Measurements from ENCODE around the gene TMEM253. TPM values are rescaled to one million over a fixed set of nuclear protein-coding genes. Genes with fewer than 3 reads are reported as not detected.

The TMEM253 gene
- polyA plus RNA-seq, 1 donor, result 0.62 TPM

- peak; percentile 84 for DNase-seq (ENCODE audit: low read depth)
Measured at GRCh38 chr14:21103710-21104447, 3.0 kb downstream of the TMEM253 start.

GRCh38 chr14:21104448-21105060, 3.7 kb downstream of the TMEM253 start:
- no peak for DNase-seq (ENCODE audit: low read depth)

- DNase-seq (ENCODE audit: low read depth), result no peak
Measured at GRCh38 chr14:21105095-21105494, 4.2 kb downstream of the TMEM253 start.

GRCh38 chr14:21106176-21106497, 5.3 kb downstream of the TMEM253 start:
- no peak for DNase-seq (ENCODE audit: low read depth)

- no peak for DNase-seq (ENCODE audit: low read depth)
Measured at GRCh38 chr14:21106498-21107282, 5.8 kb downstream of the TMEM253 start.

GRCh38 chr14:21107283-21107800, 6.5 kb downstream of the TMEM253 start:
- no peak for DNase-seq (ENCODE audit: low read depth)

- no peak for DNase-seq (ENCODE audit: low read depth)
Measured at GRCh38 chr14:21108791-21109190, 7.9 kb downstream of the TMEM253 start.

- DNase-seq (ENCODE audit: low read depth), result no peak
Measured at GRCh38 chr14:21109377-21110138, 8.7 kb downstream of the TMEM253 start.

GRCh38 chr14:21112255-21112654, 11.4 kb downstream of the TMEM253 start:
- no peak for DNase-seq (ENCODE audit: low read depth)

GRCh38 chr14:21113369-21113768, 12.5 kb downstream of the TMEM253 start:
- no peak for DNase-seq (ENCODE audit: low read depth)

GRCh38 chr14:21118933-21119332, 18.1 kb downstream of the TMEM253 start:
- DNase-seq (ENCODE audit: low read depth), result no peak

- no peak for DNase-seq (ENCODE audit: low read depth)
Measured at GRCh38 chr14:21120686-21121085, 19.8 kb downstream of the TMEM253 start.

- DNase-seq (ENCODE audit: low read depth), result no peak
Measured at GRCh38 chr14:21121122-21121521, 20.3 kb downstream of the TMEM253 start.

- DNase-seq (ENCODE audit: low read depth), result no peak
Measured at GRCh38 chr14:21123429-21123828, 22.6 kb downstream of the TMEM253 start.

- DNase-seq (ENCODE audit: low read depth), result no peak
Measured at GRCh38 chr14:21133901-21134300, 33.0 kb downstream of the TMEM253 start.

GRCh38 chr14:21136024-21136423, 35.2 kb downstream of the TMEM253 start:
- DNase-seq (ENCODE audit: low read depth), result no peak

GRCh38 chr14:21142357-21142756, 41.5 kb downstream of the TMEM253 start:
- no peak for DNase-seq (ENCODE audit: low read depth)

- DNase-seq (ENCODE audit: low read depth), result no peak
Measured at GRCh38 chr14:21145437-21145836, 44.6 kb downstream of the TMEM253 start.

GRCh38 chr14:21149641-21150367, 48.9 kb downstream of the TMEM253 start:
- no peak for DNase-seq (ENCODE audit: low read depth)
